Measurements from ENCODE around the gene WDR81. TPM values are rescaled to one million over a fixed set of nuclear protein-coding genes. Genes with fewer than 3 reads are reported as not detected.

The WDR81 gene
- total RNA-seq, 1 experiment from 2014 or later, result 29.5 TPM

DNA sequence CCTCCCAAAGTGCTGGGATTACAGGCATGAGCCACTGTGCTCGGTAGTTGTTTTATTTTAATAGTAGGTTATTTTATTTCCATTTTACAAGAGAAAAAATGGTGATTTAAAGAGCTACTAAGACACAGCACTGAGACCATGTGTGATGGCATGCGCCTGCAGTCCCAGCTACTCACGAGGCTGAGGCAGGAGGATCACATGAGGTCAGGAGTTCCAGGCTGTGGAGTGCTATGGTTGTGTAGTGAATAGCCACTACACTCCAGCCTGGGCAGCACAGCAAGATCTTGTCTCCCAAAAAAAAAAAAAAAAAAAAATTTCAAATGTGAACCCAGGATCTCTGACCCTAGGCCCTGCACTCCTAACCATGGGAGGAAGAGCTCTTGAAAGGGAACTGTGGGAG, 41.1 kb downstream of the WDR81 start:
- in situ Hi-C loops (cut with HindIII; ENCODE audit: low pct_unique_long_range_greater_than_20kb, low sequenced_read_pairs) (no loop called here), intact Hi-C loops (cut with micrococcal nuclease; ENCODE audit: unreplicated experiment) (no loop called here)
- Histone ChIP-seq H3K4me1 (ENCODE audit: control insufficient read depth, insufficient read depth, low read length) (peaks cover 20% of the 10 kb centered on the region), H3K9me3 (ENCODE audit: control insufficient read depth, insufficient read depth, low read depth, low read length) (no peaks in the 10 kb centered on the region), H3K27ac (ENCODE audit: low read length) (no peak overlapping the region), H3K4me3 (ENCODE audit: low read depth in 2 of 2, low read length in 2 of 2) (no peak overlapping the region), H3K27me3 (ENCODE audit: control insufficient read depth, insufficient read depth, low read length) (no peaks in the 10 kb centered on the region), H3K36me3 (ENCODE audit: control insufficient read depth, insufficient read depth, low read length) (no peaks in the 10 kb centered on the region)
- BruUV-seq (replicated peaks), result no TSS peak
- TF ChIP-seq TCF7L2 (IDR thresholded peaks at IDR 0.05; ENCODE audit: low read depth, low read length), result no peak
- ATAC-seq (no peak), DNase-seq (ENCODE audit: low read depth, low spot score) (no peak)
- CTCF ChIA-PET, result no interaction called here
- POLR2A ChIA-PET, result interaction anchor here (0.6 kb wide), 1 partner anchor 29 kb away, joined by 16 read pairs; no protein-coding TSS in a partner anchor

DNA sequence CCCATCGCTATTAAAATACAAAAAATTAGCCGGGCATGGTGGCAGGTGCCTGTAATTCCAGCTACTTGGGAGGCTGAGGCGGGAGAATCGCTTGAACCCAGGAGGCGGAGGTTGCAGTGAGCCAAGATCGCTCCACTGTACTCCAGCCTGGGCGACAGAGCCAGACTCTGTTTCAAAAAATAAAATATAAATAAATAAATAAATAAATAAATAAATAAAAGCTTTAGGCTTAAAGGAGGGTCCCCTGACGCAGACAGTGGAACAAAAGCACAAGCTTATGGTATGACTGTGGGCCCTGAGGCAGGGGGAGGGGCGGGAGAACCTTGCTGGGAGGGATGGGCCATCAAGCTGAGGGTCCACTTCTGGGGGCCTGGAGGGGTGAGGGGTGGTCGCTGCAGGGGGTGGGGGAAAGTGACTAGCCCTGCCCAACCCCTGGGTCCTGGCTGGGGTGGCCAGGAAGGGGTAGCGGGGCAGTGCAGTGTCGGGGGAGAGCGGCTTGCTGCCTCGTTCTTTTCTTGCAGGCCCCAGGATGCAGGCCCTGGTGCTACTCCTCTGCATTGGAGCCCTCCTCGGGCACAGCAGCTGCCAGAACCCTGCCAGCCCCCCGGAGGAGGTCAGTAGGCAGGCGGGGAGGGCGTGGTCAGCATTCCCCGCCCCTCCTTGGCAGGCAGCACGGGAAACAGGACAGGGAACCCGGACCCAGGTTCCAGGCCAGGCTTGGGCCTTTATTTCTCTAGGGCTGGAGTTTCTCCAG, 42.1 kb downstream of the WDR81 start:
- no peak overlapping the region for H3K4me3 ChIP-seq (ENCODE audit: low read depth in 2 of 2, low read length in 2 of 2)
- H3K27me3 ChIP-seq (ENCODE audit: control insufficient read depth, insufficient read depth, low read length), result no peaks in the 10 kb centered on the region
- no peak for DNase-seq (ENCODE audit: low read depth, low spot score)
- ATAC-seq, result no peak
- in situ Hi-C loops (cut with HindIII; ENCODE audit: low pct_unique_long_range_greater_than_20kb, low sequenced_read_pairs), result no loop called here
- TF ChIP-seq TCF7L2 (IDR thresholded peaks at IDR 0.05; ENCODE audit: low read depth, low read length), result no peak
- TF ChIP-seq, protein P1, sequence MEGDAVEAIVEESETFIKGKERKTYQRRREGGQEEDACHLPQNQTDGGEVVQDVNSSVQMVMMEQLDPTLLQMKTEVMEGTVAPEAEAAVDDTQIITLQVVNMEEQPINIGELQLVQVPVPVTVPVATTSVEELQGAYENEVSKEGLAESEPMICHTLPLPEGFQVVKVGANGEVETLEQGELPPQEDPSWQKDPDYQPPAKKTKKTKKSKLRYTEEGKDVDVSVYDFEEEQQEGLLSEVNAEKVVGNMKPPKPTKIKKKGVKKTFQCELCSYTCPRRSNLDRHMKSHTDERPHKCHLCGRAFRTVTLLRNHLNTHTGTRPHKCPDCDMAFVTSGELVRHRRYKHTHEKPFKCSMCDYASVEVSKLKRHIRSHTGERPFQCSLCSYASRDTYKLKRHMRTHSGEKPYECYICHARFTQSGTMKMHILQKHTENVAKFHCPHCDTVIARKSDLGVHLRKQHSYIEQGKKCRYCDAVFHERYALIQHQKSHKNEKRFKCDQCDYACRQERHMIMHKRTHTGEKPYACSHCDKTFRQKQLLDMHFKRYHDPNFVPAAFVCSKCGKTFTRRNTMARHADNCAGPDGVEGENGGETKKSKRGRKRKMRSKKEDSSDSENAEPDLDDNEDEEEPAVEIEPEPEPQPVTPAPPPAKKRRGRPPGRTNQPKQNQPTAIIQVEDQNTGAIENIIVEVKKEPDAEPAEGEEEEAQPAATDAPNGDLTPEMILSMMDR (IDR thresholded peaks at IDR 0.05), result no peak
- no peak for TF ChIP-seq POLR2AphosphoS5 (IDR thresholded peaks at IDR 0.05; ENCODE audit: low read depth, low read length)
- no peak for TF ChIP-seq SIN3A (IDR thresholded peaks at IDR 0.05; ENCODE audit: borderline replicate concordance, insufficient read depth, low read depth, low read length)
- TF ChIP-seq, protein P2, sequence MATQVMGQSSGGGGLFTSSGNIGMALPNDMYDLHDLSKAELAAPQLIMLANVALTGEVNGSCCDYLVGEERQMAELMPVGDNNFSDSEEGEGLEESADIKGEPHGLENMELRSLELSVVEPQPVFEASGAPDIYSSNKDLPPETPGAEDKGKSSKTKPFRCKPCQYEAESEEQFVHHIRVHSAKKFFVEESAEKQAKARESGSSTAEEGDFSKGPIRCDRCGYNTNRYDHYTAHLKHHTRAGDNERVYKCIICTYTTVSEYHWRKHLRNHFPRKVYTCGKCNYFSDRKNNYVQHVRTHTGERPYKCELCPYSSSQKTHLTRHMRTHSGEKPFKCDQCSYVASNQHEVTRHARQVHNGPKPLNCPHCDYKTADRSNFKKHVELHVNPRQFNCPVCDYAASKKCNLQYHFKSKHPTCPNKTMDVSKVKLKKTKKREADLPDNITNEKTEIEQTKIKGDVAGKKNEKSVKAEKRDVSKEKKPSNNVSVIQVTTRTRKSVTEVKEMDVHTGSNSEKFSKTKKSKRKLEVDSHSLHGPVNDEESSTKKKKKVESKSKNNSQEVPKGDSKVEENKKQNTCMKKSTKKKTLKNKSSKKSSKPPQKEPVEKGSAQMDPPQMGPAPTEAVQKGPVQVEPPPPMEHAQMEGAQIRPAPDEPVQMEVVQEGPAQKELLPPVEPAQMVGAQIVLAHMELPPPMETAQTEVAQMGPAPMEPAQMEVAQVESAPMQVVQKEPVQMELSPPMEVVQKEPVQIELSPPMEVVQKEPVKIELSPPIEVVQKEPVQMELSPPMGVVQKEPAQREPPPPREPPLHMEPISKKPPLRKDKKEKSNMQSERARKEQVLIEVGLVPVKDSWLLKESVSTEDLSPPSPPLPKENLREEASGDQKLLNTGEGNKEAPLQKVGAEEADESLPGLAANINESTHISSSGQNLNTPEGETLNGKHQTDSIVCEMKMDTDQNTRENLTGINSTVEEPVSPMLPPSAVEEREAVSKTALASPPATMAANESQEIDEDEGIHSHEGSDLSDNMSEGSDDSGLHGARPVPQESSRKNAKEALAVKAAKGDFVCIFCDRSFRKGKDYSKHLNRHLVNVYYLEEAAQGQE (IDR thresholded peaks at IDR 0.05; ENCODE audit: insufficient read depth in 1 of 2, low read depth in 2 of 2, low read length in 1 of 2), result no peak
- no peaks in the 10 kb centered on the region for H3K9me3 ChIP-seq (ENCODE audit: control insufficient read depth, insufficient read depth, low read depth, low read length)
- CTCF ChIA-PET, result interaction anchor here (0.6 kb wide), 1 partner anchor 33 kb away, joined by 7 read pairs; no protein-coding TSS in a partner anchor
- H3K36me3 ChIP-seq (ENCODE audit: control insufficient read depth, insufficient read depth, low read length), result no peaks in the 10 kb centered on the region
- intact Hi-C loops (cut with micrococcal nuclease; ENCODE audit: unreplicated experiment), result no loop called here
- BruUV-seq (replicated peaks), result no TSS peak
- POLR2A ChIA-PET, result no interaction called here
- H3K27ac ChIP-seq (ENCODE audit: low read length), result no peak overlapping the region
- peaks cover 20% of the 10 kb centered on the region for H3K4me1 ChIP-seq (ENCODE audit: control insufficient read depth, insufficient read depth, low read length)

DNA sequence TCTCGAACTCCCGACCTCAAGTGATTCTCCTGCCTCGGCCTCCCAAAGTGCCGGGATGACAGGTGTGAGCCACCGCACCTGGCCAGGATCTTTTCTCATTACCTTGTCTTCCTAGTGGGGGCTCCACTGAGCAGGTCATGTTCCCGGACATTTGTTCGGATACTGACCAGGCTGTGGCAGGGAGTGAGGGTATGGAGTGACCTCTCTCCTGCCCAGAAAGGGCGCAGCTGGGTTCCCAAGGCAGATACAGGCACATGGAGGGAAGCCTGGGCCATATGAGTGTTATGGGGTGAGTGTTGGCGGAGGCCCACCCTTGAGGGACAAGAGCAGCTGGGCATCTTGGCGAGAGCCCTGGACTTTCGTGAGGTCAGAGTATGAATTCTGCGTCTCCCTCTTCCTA, 42.9 kb downstream of the WDR81 start:
- intact Hi-C loops (cut with micrococcal nuclease; ENCODE audit: unreplicated experiment) (no loop called here), in situ Hi-C loops (cut with HindIII; ENCODE audit: low pct_unique_long_range_greater_than_20kb, low sequenced_read_pairs) (no loop called here)
- CTCF ChIA-PET, result no interaction called here
- Histone ChIP-seq H3K36me3 (ENCODE audit: control insufficient read depth, insufficient read depth, low read length) (no peaks in the 10 kb centered on the region), H3K4me1 (ENCODE audit: control insufficient read depth, insufficient read depth, low read length) (peaks cover 18% of the 10 kb centered on the region), H3K9me3 (ENCODE audit: control insufficient read depth, insufficient read depth, low read depth, low read length) (no peaks in the 10 kb centered on the region), H3K27me3 (ENCODE audit: control insufficient read depth, insufficient read depth, low read length) (no peaks in the 10 kb centered on the region), H3K4me3 (ENCODE audit: low read depth in 2 of 2, low read length in 2 of 2) (no peak overlapping the region), H3K27ac (ENCODE audit: low read length) (no peak overlapping the region)
- DNase-seq (ENCODE audit: low read depth, low spot score), result no peak
- BruUV-seq (replicated peaks), result no TSS peak
- ATAC-seq, result no peak
- POLR2A ChIA-PET, result no interaction called here
- no peak for TF ChIP-seq SIN3A (IDR thresholded peaks at IDR 0.05; ENCODE audit: borderline replicate concordance, insufficient read depth, low read depth, low read length)
- no peak for TF ChIP-seq TCF7L2 (IDR thresholded peaks at IDR 0.05; ENCODE audit: low read depth, low read length)
- TF ChIP-seq, protein P2 (IDR thresholded peaks at IDR 0.05; ENCODE audit: insufficient read depth in 1 of 2, low read depth in 2 of 2, low read length in 1 of 2), result no peak
- TF ChIP-seq, protein P1 (IDR thresholded peaks at IDR 0.05), result no peak

Data from Panc1 (cell line).